ENCODE measurements around the gene AKAP12.

- TF ChIP-seq CTCF (conservative IDR thresholded peaks at IDR 0.05; ENCODE audit: low read depth, low read length) (no peak), EZH2 (IDR thresholded peaks at IDR 0.05; ENCODE audit: low read length, unreplicated experiment) (no peak), EZH2phosphoT487 (IDR thresholded peaks at IDR 0.05; ENCODE audit: borderline replicate concordance, low read length) (no peak)
Measured at GRCh38 chr6:151388236-151388635, 148.5 kb downstream of the AKAP12 start.

All from PC-3 (cell line).